CD1c-positive myeloid dendritic cell (primary cell): ENCODE results near the gene DRD4.

Experiments used
- DNase-seq: peaks from one replicate; pipeline ENCODE4 v3.0.0-alpha.2; 2016; ENCODE audit errors: extremely low spot score

DRD4 gene

GRCh38 chr11:610146-610801 lies 26.8 kb upstream of the DRD4 start:
- no peak for DNase-seq

DNA sequence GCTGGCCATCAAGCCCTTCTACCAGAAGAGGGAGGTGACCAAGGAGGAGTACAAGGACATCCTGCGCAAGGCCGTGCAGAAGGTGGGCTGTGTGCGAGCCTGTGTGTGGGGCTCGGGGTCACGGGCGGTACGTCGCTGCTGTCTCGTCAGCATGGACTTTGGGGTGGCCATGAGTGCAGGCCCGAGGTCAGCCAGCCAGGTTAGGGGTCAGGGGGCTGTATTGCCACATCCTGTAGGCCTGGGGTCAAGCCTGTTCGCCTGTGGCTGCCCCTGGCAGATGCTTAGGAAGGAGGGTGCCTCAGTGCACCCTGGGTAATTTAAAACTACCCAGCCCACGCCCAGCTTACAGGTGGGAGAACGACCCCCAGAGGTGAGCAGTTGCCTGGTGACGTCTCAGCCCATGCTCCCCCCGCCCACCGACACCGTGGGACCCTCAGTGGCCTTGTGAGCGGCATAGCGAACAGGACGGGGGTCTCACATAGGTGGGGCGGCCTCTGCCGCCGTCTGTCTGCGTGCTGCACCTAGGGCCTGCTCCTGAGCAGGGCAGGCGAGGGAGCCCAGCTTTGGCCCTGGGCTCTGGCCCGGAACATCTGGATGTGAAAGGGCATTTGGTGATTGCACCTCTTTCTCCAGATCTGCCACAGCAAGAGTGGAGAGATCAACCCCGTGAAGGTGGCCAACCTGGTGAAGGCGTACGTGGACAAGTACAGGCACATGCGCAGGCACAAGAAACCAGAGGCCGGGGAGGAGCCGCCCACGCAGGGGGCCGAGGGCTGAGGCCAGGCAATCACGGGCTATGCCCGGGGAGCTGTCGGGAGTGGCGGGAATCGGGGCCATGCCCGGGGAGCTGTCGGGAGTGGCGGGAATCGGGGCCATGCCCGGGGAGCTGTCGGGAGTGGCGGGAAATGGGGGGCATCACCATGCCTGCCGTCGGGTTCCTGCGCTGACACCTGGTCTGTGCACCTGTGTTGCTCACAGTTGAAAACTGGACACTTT lies 25.8 kb upstream of the DRD4 start:
- DNase-seq = no peak

DNA sequence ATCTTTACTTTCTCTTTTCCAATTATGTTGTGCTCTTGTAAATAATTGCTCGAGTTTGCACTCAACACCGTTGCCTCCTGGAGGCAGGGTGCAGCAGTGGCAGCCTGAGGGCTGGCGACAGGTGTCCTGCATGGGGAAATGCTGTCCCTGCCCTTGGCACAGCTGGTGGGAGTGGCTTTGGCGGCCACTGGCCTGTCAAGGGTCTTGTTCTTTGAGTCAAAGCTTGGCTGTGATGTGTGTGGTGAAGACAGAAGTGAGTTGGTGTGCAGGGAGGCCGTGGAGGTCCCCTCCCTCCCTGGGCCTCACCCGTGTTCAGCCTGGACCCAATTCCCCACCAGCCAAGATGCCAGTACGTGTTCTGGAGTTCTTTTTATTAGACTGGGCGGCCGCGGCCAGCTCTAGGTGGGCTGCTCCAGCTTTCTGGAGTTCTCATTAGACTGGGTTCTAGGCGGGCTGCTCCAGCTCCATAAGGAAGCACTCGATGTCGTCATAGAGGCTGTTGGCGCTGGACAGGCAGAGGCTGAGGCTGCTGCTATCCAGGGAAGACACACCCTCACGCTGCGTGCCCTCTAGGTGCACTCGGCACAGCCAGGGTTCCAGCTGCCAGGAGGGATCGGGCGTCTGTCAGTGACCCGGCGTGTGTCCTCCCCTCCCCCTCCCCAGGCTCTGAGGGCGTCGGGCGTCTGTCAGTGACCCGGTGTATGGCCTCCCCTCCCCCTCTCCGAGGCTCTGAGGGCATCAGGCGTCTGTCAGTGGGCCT lies 24.7 kb upstream of the DRD4 start:
- peak; percentile 15 for DNase-seq

GRCh38 chr11:612961-613300 lies 24.1 kb upstream of the DRD4 start:
- DNase-seq = no peak

DNA sequence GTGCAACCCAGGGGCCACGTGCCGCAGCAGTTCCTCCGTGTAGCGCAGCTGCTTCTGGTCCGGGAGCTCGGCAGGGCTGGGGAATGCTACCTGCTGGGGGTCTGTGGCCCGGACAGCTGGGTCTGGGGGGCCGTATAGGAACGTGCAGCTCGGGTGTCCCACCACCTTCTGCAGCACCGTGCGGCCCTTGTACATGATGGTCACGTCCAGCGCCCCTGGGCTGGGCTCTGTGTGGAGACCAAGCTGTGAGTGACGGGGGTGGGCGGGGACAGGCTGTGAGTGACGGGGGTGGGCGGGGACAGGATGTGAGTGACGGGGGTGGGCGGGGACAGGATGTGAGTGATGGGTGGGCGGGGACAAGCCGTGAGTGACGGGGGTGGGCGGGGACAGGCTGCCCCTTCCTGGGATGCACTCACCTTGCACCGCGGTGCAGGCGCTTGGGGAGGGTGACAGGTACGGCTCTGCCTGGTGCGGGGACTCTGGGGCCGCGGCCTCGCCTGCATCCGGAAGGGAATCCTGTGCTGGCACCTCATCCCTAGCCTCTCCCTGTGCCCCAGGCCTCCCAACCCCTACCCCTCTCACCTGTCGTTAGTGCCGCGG lies 23.6 kb upstream of the DRD4 start:
- DNase-seq = peak; percentile 75

DNA sequence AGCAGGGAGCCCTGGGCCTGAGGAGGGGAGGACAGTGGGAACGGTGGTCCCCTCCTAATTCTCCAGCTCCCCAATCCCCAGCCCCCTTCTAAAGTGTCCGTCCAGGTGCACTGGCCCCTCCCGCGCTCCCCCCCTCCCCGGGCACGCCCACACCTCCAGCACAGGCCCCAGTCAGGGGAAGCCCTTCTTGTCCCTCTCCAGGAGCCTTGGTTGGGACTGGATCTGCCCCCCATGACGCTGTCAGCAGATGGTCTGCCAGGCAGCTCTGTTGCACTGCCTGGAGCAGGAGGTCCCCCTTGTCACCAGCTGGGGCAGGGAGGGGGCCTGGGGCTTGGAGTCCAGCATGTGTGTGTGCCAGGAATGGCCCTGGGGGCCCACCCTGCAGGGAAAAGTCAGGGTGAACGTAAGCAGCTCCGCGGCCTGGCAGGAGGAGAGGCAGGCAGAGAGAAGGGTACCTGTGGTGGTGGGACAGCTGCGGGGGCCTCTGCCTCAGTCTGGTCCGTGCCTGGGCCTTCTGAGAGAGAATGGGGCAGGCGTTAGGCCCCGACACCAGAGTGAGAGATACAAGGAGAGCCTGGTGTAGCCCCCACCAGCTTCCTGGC lies 22.9 kb upstream of the DRD4 start:
- DNase-seq = no peak

GRCh38 chr11:614623-615503 lies 22.2 kb upstream of the DRD4 start:
- DNase-seq = no peak

DNA sequence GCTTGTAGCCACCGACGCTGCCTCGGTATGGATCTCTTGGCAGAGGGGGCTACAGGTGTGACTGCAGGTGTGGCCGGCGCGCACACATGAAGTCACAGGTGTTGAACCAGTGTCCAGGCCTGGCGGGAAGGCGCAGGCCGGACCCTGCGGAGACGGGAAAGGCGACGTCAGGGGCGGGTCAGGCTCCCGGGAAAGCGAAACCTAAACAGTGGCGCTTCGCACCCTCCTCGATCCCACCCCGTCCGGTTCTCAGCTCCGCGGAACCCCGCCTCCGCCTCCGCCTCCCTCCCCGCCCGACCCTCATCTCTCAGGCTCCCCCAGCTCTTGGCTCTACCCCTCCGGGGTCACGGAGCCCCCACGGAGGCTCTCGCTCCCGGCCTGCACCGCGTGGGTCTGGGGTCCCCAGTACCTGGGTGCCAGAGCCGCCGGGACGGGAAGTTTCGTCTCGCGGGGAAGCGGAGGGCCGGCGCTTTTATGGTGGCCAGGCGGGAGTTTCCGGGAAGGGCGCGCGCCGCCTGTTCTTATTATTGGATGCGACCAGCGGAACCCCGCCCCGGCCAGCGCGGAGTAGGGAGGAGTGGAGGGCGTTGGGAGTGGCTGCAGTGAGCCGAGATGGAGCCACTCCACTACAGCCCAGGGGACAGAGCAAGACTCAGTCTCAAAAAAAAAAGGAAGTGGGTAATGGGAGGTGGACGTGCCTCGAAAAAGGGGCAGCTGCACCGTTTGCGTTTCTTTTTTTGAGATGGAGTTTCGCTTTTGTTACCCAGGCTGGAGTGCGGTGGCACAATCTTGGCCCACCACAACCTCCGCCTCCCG lies 21.4 kb upstream of the DRD4 start, which contains the start of gene IRF7:
Gene IRF7, minus strand, starts transcription at position 447 of the 816 bp plus-strand sequence. CDS start 586 bp downstream, outside the sequence.
- peak; percentile 97 for DNase-seq

GRCh38 chr11:616320-617198 lies 20.5 kb upstream of the DRD4 start:
- no peak for DNase-seq

DNA sequence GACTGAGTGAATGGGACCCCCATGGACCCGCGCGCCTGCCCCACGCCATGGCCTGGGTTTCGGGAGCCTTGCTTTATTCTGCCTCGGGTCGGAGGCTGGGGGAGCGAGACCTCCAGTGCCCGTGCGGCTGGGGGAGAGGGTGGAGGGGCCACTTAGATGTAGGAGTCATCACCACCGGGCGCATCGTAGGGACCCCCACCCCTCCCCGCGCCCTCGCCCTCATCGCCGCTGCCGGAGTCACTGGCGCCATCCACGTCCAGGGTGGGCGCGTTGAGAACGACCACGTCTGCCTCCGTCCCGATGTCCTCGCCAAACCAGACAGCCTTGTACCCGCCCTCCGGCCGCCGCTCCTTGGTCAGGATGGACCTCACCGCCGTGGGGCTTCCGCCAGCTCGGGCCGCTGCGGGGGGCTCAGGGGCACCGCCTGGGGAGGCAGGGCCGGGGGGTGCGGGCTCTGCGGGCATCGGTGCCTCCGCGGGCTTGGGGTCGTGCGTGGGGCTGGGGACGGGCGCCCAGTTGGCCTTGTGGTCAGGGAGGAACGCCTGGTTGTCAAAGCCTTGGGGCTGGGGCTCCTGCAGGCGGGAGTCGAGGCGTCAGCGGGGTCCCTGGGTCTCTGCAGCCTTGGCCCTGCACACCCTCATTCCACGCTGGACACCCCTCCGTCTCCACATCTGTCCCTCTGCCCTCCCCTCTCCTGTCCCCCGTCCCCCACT lies 19.7 kb upstream of the DRD4 start:
- DNase-seq = no peak

DNA sequence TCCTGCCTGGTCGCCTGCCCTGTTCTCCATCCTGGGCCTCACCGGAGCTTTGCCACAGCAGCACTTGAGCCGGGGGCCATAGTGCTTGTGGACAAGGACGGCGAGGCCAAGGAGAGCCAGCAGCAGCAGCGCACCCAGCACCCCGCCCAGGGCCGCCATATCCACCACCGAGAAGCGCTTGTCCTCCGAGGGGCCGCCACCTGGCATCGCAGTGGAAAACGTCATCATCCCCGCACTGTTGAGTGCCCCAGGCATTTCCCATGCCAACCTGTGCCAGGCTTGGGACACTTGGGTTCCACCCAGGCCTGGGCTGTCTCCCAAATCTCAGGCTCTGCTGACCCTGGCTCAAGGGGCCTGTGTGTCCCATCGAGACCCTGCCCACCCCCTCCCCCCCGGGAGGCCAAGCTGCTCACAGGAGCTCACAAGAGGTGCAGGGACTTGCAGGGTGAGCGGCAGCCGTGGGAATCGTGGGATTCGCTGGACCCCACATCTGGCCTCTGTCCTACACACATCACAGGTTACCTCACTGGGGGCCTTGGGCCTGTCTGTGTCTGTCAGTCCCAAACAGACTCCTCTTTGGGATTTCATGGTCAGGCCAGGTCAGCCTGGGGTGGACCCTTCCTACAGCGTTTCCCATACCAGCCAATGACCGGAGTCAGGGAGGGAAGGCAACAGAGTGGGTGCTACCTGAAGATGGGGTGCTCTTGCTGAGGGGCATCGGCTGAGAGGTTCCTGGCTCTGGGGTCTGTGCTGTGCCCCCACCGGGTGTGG lies 19.0 kb upstream of the DRD4 start:
- no peak for DNase-seq

DNA sequence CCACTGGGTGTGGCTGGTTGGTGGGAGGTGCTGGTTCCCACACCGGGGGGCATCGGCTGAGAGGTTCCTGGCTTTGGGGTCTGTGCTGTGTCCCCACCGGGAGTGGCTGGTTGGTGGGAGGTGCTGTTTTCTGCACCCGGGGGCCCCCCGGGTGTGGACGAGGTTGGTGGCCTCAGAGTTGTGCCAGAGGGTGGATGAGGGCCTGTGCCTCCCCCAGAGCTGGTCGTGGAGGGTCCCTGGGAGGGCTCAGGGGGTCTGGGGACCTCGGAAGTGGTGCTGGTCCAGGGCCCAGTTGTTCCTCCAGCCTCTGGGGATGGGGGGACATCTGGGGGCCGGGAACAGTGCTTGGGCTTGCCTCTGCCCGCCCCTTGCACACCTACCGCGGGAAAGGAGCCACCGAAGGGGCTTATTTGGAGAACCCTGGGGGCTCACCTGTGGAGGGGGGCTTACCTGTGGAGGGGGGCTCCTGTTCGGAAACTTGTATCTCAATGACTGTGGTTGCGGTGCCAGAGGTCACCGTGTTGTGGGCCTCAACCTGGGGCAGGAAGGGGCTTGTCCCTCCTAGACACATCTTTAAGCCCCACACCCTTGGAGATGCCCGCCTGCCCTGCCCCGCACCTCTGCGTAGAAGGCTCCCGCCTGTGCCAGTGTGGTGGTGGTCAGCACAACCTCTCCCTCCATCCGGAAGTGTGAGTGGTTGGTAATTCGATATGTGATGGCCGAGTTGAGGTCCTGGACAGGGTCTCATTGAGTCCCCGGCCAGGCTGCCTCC lies 18.0 kb upstream of the DRD4 start:
- DNase-seq = no peak

DNA sequence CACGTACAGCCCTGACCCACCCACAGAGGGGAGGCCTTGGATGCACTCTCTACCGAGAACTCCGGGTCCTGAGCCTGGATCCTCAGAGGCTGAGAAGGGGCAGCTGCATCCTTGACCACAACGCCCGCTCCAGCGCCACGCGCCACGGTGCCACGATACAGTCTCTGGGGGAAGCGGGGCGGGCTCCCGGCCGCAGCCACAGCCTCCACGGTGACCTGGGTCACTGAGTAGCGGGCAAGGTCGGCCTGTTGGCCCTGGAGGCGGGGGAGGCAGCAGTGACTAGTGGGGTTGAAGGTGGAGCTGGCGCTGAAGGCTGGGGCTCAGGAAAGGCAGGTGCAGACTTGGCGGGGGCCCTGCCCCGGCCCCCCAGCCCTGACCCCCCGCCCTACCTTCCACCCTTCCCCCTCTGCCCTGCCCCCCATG lies 17.4 kb upstream of the DRD4 start:
- no peak for DNase-seq

GRCh38 chr11:620201-620600 lies 16.9 kb upstream of the DRD4 start:
- no peak for DNase-seq

DNA sequence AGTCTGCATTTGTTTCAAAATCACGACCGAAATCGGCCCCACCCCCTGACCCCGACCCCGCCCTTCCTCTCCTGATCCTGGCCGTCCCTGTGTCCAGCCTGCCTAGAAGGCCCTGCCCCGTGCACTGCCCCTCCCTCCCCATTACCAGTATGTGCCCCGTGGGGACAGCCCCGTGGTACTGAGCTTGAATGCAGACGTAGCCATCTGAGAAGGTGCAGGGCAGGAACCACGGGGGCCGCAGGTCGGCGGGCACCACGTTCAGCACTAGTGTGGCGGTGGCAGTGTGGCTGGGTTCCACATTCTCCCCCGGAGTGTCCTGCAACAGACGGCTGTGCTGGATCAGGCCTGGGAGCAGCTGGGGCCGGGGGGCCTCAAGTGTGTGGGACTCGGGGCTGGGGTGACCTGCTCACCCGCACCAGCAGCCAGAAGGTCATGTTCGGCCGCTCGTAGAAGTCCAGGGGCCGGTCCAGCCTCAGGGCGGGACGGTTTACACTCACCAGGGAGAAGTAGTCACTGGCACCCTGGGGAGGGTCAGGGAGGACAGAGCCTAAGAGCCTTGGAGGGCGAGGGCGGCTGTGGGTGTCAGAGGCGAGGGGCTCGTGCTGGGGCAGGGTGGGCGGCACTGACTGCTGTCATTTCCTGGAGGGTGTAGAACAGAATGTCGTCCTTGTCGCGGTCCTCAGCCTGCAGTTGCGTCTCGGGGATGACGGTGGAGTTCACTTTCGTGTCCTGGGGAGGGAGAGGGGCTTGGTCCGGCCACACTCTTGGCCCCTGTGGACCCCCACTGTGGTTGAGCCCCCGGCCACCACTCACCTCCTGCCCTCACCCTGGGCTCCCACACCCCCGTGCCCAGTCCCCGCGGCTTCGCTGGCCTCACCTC lies 15.9 kb upstream of the DRD4 start:
- no peak for DNase-seq
